Measurements from ENCODE around the gene GTSE1.

GTSE1 gene

GRCh38 chr22:46360891-46361290 lies 64.2 kb downstream of the GTSE1 start:
- DNase-seq (ENCODE audit: low read depth): no peak
- TF ChIP-seq CTCF (IDR thresholded peaks at IDR 0.05; ENCODE audit: insufficient read depth, low read depth, low read length, missing control alignments): no peak
- H3K4me3 ChIP-seq (ENCODE audit: low read depth, low read length): no peak overlapping the region

- no peak for TF ChIP-seq CTCF (IDR thresholded peaks at IDR 0.05; ENCODE audit: insufficient read depth, low read depth, low read length, missing control alignments)
- H3K4me3 ChIP-seq (ENCODE audit: low read depth, low read length): no peak overlapping the region
- DNase-seq (ENCODE audit: low read depth): no peak
Observed at GRCh38 chr22:46361826-46362202, 65.1 kb downstream of the GTSE1 start.

- peak; percentile 62 for DNase-seq (ENCODE audit: low read depth)
Observed at GRCh38 chr22:46362203-46362933, 65.7 kb downstream of the GTSE1 start.

GRCh38 chr22:46362934-46363515 lies 66.4 kb downstream of the GTSE1 start:
- TF ChIP-seq CTCF (IDR thresholded peaks at IDR 0.05; ENCODE audit: insufficient read depth, low read depth, low read length, missing control alignments): no peak
- no peak overlapping the region for H3K4me3 ChIP-seq (ENCODE audit: low read depth, low read length)
- no peak for DNase-seq (ENCODE audit: low read depth)

More at GRCh38 chr22:46362203-46362933, 65.7 kb downstream of the GTSE1 start:
- H3K4me3 ChIP-seq (ENCODE audit: low read depth, low read length): no peak overlapping the region
- TF ChIP-seq CTCF (IDR thresholded peaks at IDR 0.05; ENCODE audit: insufficient read depth, low read depth, low read length, missing control alignments): no peak

GRCh38 chr22:46363611-46364321 lies 67.1 kb downstream of the GTSE1 start:
- DNase-seq (ENCODE audit: low read depth): no peak
- no peak for TF ChIP-seq CTCF (IDR thresholded peaks at IDR 0.05; ENCODE audit: insufficient read depth, low read depth, low read length, missing control alignments)
- no peak overlapping the region for H3K4me3 ChIP-seq (ENCODE audit: low read depth, low read length)

DNA sequence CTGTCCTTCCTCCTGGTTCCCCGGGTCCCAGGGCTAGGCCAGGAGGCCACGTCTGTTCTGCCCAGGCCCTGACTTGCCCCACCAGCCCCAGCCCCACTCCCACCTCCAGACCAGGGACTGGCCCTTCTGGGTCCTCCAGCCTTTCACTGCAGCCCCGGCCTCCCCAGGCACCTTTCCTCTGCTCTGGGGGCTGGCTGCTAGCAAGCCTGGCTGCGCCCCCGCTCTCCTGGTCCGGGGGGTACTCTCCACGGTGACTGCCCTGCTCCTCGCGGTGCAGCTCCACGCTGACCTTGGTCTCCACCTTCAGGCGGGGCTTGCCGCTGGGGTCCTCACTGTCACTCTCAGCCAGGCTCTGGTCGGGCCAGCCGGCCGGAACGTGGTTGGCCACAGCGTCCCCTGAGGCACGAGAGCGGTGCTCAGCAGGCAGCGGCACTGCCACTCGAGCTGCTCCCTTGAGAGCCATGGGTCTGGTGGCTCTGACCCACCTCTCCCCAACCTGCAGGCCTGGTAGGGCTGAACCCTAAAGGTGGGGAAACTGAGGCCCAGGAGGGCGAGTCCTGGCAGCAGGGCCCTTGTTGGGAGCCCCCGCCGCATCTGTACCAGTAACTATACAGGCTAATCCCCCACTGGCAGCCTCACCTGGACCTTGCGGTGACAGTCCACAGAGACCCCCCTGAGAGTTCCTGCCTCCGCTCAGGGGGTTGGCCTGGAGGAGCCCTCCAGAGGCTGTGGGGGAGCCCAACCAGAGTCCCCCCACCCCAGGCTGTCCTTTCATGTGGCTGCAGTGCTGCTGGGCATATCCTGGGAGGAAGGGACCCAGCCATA lies 67.9 kb downstream of the GTSE1 start:
- DNase-seq (ENCODE audit: low read depth): no peak
- no peak overlapping the region for H3K4me3 ChIP-seq (ENCODE audit: low read depth, low read length)
- no peak for TF ChIP-seq CTCF (IDR thresholded peaks at IDR 0.05; ENCODE audit: insufficient read depth, low read depth, low read length, missing control alignments)
